ENCODE data around the gene SMARCAL1. TPM values are rescaled to one million over a fixed set of nuclear protein-coding genes. Genes with fewer than 3 reads are reported as not detected.

The SMARCAL1 gene
- total RNA-seq, 1 experiment from 2014 or later: 26.4 TPM

GRCh38 chr2:216453955-216454614, 41.8 kb downstream of the SMARCAL1 start:
- Histone ChIP-seq H3K36me3 (ENCODE audit: control insufficient read depth, insufficient read depth, low read length) (peaks cover 9% of the 10 kb centered on the region; the same call in 1 of the 2 replicates), H3K4me3 (ENCODE audit: low read depth in 2 of 2, low read length in 2 of 2) (no peak overlapping the region), H3K4me1 (ENCODE audit: control insufficient read depth, insufficient read depth, low read length) (no peaks in the 10 kb centered on the region), H3K9me3 (ENCODE audit: control insufficient read depth, insufficient read depth, low read depth, low read length) (no peaks in the 10 kb centered on the region), H3K27me3 (ENCODE audit: control insufficient read depth, insufficient read depth, low read length) (no peaks in the 10 kb centered on the region), H3K27ac (ENCODE audit: low read length) (no peak overlapping the region)
- ChIA-PET POLR2A (no interaction called here), CTCF (no interaction called here)
- in situ Hi-C loops (cut with HindIII; ENCODE audit: low pct_unique_long_range_greater_than_20kb, low sequenced_read_pairs): no loop called here
- intact Hi-C loops (cut with micrococcal nuclease; ENCODE audit: unreplicated experiment): no loop called here
- TF ChIP-seq POLR2AphosphoS5 (IDR thresholded peaks at IDR 0.05; ENCODE audit: low read depth, low read length) (no peak), SIN3A (IDR thresholded peaks at IDR 0.05; ENCODE audit: borderline replicate concordance, insufficient read depth, low read depth, low read length) (no peak)
- TF ChIP-seq, protein P1, sequence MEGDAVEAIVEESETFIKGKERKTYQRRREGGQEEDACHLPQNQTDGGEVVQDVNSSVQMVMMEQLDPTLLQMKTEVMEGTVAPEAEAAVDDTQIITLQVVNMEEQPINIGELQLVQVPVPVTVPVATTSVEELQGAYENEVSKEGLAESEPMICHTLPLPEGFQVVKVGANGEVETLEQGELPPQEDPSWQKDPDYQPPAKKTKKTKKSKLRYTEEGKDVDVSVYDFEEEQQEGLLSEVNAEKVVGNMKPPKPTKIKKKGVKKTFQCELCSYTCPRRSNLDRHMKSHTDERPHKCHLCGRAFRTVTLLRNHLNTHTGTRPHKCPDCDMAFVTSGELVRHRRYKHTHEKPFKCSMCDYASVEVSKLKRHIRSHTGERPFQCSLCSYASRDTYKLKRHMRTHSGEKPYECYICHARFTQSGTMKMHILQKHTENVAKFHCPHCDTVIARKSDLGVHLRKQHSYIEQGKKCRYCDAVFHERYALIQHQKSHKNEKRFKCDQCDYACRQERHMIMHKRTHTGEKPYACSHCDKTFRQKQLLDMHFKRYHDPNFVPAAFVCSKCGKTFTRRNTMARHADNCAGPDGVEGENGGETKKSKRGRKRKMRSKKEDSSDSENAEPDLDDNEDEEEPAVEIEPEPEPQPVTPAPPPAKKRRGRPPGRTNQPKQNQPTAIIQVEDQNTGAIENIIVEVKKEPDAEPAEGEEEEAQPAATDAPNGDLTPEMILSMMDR (IDR thresholded peaks at IDR 0.05): no peak
- TF ChIP-seq, protein P2, sequence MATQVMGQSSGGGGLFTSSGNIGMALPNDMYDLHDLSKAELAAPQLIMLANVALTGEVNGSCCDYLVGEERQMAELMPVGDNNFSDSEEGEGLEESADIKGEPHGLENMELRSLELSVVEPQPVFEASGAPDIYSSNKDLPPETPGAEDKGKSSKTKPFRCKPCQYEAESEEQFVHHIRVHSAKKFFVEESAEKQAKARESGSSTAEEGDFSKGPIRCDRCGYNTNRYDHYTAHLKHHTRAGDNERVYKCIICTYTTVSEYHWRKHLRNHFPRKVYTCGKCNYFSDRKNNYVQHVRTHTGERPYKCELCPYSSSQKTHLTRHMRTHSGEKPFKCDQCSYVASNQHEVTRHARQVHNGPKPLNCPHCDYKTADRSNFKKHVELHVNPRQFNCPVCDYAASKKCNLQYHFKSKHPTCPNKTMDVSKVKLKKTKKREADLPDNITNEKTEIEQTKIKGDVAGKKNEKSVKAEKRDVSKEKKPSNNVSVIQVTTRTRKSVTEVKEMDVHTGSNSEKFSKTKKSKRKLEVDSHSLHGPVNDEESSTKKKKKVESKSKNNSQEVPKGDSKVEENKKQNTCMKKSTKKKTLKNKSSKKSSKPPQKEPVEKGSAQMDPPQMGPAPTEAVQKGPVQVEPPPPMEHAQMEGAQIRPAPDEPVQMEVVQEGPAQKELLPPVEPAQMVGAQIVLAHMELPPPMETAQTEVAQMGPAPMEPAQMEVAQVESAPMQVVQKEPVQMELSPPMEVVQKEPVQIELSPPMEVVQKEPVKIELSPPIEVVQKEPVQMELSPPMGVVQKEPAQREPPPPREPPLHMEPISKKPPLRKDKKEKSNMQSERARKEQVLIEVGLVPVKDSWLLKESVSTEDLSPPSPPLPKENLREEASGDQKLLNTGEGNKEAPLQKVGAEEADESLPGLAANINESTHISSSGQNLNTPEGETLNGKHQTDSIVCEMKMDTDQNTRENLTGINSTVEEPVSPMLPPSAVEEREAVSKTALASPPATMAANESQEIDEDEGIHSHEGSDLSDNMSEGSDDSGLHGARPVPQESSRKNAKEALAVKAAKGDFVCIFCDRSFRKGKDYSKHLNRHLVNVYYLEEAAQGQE (IDR thresholded peaks at IDR 0.05; ENCODE audit: insufficient read depth in 1 of 2, low read depth in 2 of 2, low read length in 1 of 2): no peak
- ATAC-seq (no peak), DNase-seq (ENCODE audit: low read depth, low spot score) (no peak)
- no TSS peak for BruUV-seq (replicated peaks)

GRCh38 chr2:216463148-216463547, 50.9 kb downstream of the SMARCAL1 start:
- DNase-seq (ENCODE audit: low read depth, low spot score) (no peak), ATAC-seq (no peak)
- no peak overlapping the region for H3K4me3 ChIP-seq (ENCODE audit: low read depth in 2 of 2, low read length in 2 of 2)
- intact Hi-C loops (cut with micrococcal nuclease; ENCODE audit: unreplicated experiment): no loop called here
- ChIA-PET POLR2A (no interaction called here), CTCF (no interaction called here)
- no peaks in the 10 kb centered on the region for H3K36me3 ChIP-seq (ENCODE audit: control insufficient read depth, insufficient read depth, low read length)
- in situ Hi-C loops (cut with HindIII; ENCODE audit: low pct_unique_long_range_greater_than_20kb, low sequenced_read_pairs): no loop called here
- TF ChIP-seq, protein P2 (IDR thresholded peaks at IDR 0.05; ENCODE audit: insufficient read depth in 1 of 2, low read depth in 2 of 2, low read length in 1 of 2): no peak
- TF ChIP-seq TCF7L2 (IDR thresholded peaks at IDR 0.05; ENCODE audit: low read depth, low read length) (no peak), SIN3A (IDR thresholded peaks at IDR 0.05; ENCODE audit: borderline replicate concordance, insufficient read depth, low read depth, low read length) (no peak), POLR2AphosphoS5 (IDR thresholded peaks at IDR 0.05; ENCODE audit: low read depth, low read length) (no peak)
- TF ChIP-seq, protein P1 (IDR thresholded peaks at IDR 0.05): no peak
- H3K4me1 ChIP-seq (ENCODE audit: control insufficient read depth, insufficient read depth, low read length): no peaks in the 10 kb centered on the region
- no TSS peak for BruUV-seq (replicated peaks)
- H3K27me3 ChIP-seq (ENCODE audit: control insufficient read depth, insufficient read depth, low read length): no peaks in the 10 kb centered on the region
- H3K9me3 ChIP-seq (ENCODE audit: control insufficient read depth, insufficient read depth, low read depth, low read length): no peaks in the 10 kb centered on the region
- H3K27ac ChIP-seq (ENCODE audit: low read length): no peak overlapping the region
